NCI-H2107 treated with DMSO at 0.1 percent for 48 hours (cell line): ENCODE measurements around the gene ZNF862.

ENCODE experiments used
- DNase-seq: peaks from one replicate; lab custom pipeline; 2025; ENCODE audit not compliant: unreplicated experiment; lab: John Stamatoyannopoulos, UW

Gene ZNF862

DNA sequence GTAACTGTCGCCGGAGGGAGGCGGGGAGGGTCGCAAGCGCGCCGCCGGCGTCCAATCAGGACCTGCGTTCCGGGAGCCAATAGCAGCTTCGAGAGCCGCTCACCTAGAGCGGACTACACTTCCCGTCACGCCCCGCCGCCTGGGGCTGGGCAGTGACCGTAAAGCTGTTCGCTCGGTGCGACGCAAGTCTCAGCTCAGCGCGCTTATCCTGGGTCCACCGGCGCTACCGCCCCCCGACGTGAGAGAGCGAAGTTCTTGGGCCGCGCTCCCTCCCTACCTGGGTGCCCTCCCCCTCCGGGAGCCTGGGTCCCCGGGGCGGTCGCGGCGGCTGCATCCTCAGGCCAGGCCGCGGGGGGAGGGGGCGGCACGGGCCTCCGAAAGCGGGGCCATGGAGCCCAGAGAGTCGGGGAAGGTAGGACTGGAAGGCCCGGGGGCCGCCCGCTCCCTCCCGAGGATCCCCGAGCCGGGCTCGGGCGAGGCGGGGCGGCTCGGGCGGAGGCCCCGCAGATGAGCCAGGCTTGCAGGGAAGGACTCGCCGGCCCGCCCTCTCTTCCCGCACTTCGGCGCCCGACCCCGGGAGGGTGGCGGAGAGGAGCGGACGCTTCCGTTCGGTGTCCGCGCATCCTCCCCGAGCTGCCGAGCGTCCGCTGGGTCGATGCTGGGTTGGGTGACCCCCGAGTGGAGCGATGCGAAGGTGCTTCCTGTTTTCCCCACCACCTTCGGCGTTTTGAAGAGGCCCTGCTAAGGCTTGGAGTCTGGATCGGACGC, at the start of gene ZNF862:
ZNF862 (plus strand) TSS at position 152 of the 768 bp plus-strand sequence; CDS start at position 389, 237 bp downstream.
- peak; percentile 93 for DNase-seq

DNA sequence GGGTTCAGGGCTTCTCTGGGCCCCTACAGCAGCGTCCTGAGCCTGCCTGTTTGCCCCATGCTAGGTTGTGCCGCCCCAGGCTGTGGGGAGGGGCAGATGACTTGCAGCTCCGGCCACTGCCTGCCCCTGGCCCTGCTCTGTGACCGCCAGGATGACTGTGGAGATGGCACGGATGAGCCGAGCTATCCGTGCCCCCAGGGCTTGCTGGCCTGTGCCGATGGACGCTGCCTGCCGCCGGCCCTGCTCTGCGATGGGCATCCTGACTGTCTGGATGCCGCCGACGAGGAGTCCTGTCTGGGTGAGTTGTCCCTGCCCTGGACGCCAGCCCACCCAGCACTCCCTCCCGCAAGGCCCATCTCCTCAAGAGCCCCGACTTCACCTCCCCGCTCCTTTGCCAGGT, 49.1 kb upstream of the ZNF862 start:
- DNase-seq, result no peak

GRCh38 chr7:149790146-149790548, 48.0 kb upstream of the ZNF862 start:
- DNase-seq, result no peak

GRCh38 chr7:149790754-149791360, 47.3 kb upstream of the ZNF862 start:
- DNase-seq, result no peak

DNA sequence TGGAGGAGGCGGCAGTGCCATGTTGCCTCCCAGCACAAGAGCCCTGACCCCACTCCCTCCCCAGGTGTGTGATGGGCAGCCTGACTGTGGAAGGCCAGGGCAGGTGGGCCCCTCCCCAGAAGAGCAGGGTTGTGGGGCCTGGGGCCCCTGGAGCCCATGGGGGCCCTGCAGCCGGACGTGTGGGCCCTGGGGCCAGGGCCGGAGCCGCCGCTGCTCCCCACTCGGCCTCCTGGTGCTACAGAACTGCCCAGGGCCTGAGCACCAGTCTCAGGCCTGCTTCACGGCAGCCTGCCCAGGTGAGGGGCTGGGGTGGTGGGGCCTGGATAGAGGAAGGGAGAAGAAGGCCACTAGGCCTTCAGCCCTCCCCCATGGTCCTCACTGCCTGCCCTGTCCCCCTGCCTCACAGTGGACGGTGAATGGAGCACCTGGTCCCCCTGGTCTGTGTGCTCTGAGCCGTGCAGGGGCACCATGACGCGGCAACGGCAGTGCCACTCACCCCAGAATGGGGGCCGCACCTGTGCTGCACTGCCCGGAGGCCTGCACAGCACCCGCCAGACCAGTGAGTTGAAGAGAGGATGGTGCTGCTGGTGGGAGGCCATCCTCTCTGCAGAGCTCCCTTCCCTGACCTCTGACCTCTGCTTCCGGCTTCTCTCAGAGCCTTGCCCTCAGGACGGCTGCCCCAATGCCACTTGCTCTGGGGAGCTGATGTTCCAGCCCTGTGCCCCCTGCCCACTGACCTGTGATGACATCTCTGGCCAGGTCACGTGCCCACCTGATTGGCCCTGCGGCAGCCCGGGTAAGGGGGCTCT, 46.6 kb upstream of the ZNF862 start:
- no peak for DNase-seq

- no peak for DNase-seq
Observed at GRCh38 chr7:149792220-149792595, 46.0 kb upstream of the ZNF862 start.

DNA sequence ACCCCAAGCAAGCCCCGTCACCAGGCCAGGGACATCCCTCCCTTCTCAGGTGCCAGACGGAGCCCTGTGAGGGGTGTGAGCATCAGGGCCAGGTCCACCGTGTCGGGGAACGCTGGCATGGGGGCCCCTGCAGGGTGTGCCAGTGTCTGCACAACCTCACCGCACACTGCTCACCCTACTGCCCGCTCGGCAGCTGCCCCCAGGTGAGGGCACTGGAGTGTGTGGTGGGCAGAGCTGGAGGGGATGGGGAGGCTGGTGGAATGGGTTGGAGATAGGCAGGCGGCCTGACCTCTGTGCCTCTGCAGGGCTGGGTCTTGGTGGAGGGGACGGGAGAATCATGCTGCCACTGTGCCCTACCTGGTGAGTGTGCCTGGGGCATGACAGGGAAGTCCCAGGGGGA, 44.9 kb upstream of the ZNF862 start:
- DNase-seq, result no peak

GRCh38 chr7:149794661-149795060, 43.5 kb upstream of the ZNF862 start:
- no peak for DNase-seq

DNA sequence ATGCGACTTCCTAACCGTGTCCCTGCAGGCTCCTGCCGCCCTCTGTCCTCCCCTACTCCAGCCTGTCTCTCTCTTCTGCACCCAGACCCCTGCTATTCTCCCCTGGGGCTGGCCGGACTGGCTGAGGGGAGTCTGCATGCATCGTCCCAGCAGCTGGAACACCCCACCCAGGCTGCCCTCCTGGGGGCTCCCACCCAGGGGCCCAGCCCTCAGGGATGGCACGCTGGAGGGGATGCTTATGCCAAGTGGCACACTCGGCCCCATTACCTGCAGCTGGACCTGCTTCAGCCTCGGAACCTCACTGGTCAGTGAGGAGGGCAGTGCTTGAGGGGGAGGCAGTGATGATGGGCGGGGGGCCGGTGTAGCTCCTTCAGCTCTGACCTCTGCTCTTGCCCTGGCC, 43.0 kb upstream of the ZNF862 start:
- no peak for DNase-seq

- no peak for DNase-seq
Observed at GRCh38 chr7:149796287-149796860, 41.8 kb upstream of the ZNF862 start.

GRCh38 chr7:149797771-149798170, 40.4 kb upstream of the ZNF862 start:
- DNase-seq, result no peak

DNA sequence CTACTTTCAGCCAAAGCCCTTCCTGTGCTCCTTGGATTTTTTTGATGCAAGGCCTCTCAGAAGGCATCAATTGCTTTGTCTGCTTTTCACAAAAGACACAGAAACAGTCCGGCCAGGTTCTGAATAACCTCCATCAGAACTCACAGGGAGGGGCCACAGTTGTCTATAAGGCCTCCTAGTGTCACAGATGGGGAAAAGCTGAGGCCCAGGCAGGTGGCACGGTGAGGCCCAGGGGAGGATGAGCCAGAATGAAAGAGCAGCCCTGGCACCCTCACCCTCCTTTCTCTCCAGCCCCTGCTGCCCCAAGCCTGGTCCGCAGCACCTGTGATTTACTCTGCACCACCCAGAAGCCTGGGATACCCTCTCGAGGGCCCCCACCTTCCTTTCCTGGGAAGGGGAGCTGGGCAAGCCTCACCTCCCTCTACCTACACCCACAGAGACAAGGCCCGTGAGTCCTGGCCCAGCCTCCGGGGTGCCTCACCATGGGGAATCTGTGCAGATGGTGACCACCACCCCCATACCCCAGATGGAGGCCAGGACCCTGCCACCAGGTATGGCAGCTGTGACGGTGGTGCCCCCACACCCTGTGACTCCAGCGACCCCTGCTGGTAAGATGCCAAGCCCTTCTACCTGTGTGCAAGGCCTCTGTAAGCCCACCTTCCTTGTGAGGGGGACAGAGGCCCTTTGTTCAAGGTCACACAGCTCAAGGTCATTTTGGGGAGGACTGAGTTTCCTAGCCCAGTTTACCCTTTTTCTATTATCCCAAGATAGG, 38.6 kb upstream of the ZNF862 start:
- no peak for DNase-seq

- DNase-seq, result no peak
Observed at GRCh38 chr7:149800169-149800555, 38.0 kb upstream of the ZNF862 start.

GRCh38 chr7:149801002-149801566, 37.1 kb upstream of the ZNF862 start:
- DNase-seq, result no peak

- DNase-seq, result no peak
Observed at GRCh38 chr7:149801816-149802215, 36.4 kb upstream of the ZNF862 start.

DNA sequence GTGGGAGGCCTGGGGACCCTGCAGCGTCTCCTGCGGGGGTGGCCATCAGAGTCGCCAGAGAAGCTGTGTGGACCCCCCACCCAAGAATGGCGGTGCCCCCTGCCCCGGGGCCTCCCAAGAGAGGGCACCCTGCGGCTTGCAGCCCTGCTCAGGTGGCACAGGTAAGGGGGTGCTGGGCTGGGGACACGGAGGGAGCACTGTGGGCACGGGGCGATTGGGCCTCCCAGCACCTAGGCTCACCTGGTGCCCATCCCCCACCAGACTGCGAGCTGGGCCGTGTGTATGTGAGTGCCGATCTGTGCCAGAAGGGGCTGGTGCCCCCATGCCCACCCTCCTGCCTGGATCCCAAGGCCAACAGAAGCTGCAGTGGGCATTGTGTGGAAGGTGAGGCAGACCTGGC, 35.2 kb upstream of the ZNF862 start:
- no peak for DNase-seq

GRCh38 chr7:149803551-149804074, 34.6 kb upstream of the ZNF862 start:
- DNase-seq, result no peak

GRCh38 chr7:149804106-149804505, 34.1 kb upstream of the ZNF862 start:
- no peak for DNase-seq

GRCh38 chr7:149806726-149807125, 31.4 kb upstream of the ZNF862 start:
- DNase-seq, result no peak

- no peak for DNase-seq
Observed at GRCh38 chr7:149808311-149808710, 29.9 kb upstream of the ZNF862 start.
